Measurements from ENCODE around the gene NMRK2.

NMRK2 gene

GRCh38 chr19:3977242-3978143 lies 44.6 kb downstream of the NMRK2 start:
- TF ChIP-seq EZH2 (IDR thresholded peaks at IDR 0.05) = no peak
- no peak for TF ChIP-seq FOXP2 (optimal IDR thresholded peaks at IDR 0.05; ENCODE audit: control extremely low read depth, extremely low read length, insufficient read depth)
- no peak; the same call in 1 of the 2 replicates for TF ChIP-seq POLR2AphosphoS5 (IDR thresholded peaks at IDR 0.05; ENCODE audit: borderline replicate concordance, low read depth, low read length)
- H3K4me3 ChIP-seq = no peak overlapping the region
- no peaks in the 10 kb centered on the region for H3K9me3 ChIP-seq (ENCODE audit: low read depth, low read length)
- H3K36me3 ChIP-seq (ENCODE audit: insufficient read depth, low read length) = peaks cover 72% of the 10 kb centered on the region
- no peak for DNase-seq (ENCODE audit: low read depth, low spot score)
- H3K9ac ChIP-seq (ENCODE audit: insufficient read length) = no peak overlapping the region
- no peak overlapping the region for H3K27ac ChIP-seq

GRCh38 chr19:3978145-3978544 lies 45.3 kb downstream of the NMRK2 start:
- H3K27ac ChIP-seq = no peak overlapping the region
- no peak for DNase-seq (ENCODE audit: low read depth, low spot score)
- H3K9ac ChIP-seq (ENCODE audit: insufficient read length) = no peak overlapping the region
- H3K4me3 ChIP-seq = no peak overlapping the region
- TF ChIP-seq POLR2AphosphoS5 (IDR thresholded peaks at IDR 0.05; ENCODE audit: borderline replicate concordance, low read depth, low read length) (no peak; the same call in 1 of the 2 replicates), FOXP2 (optimal IDR thresholded peaks at IDR 0.05; ENCODE audit: control extremely low read depth, extremely low read length, insufficient read depth) (no peak), EZH2 (IDR thresholded peaks at IDR 0.05) (no peak)
- H3K36me3 ChIP-seq (ENCODE audit: insufficient read depth, low read length) = peaks cover 79% of the 10 kb centered on the region
- no peaks in the 10 kb centered on the region for H3K9me3 ChIP-seq (ENCODE audit: low read depth, low read length)

GRCh38 chr19:3979289-3979673 lies 46.4 kb downstream of the NMRK2 start:
- Histone ChIP-seq H3K9ac (ENCODE audit: insufficient read length) (no peak overlapping the region), H3K36me3 (ENCODE audit: insufficient read depth, low read length) (peaks cover 90% of the 10 kb centered on the region), H3K4me3 (no peak overlapping the region), H3K9me3 (ENCODE audit: low read depth, low read length) (no peaks in the 10 kb centered on the region), H3K27ac (no peak overlapping the region)
- TF ChIP-seq FOXP2 (optimal IDR thresholded peaks at IDR 0.05; ENCODE audit: control extremely low read depth, extremely low read length, insufficient read depth) (no peak), POLR2AphosphoS5 (IDR thresholded peaks at IDR 0.05; ENCODE audit: borderline replicate concordance, low read depth, low read length) (no peak), EZH2 (IDR thresholded peaks at IDR 0.05) (no peak)
- no peak for DNase-seq (ENCODE audit: low read depth, low spot score)

- Histone ChIP-seq H3K27ac (no peak overlapping the region), H3K36me3 (ENCODE audit: insufficient read depth, low read length) (peaks cover 96% of the 10 kb centered on the region), H3K9me3 (ENCODE audit: low read depth, low read length) (no peaks in the 10 kb centered on the region), H3K4me3 (no peak overlapping the region), H3K9ac (ENCODE audit: insufficient read length) (no peak overlapping the region)
- DNase-seq (ENCODE audit: low read depth, low spot score) = no peak
- TF ChIP-seq POLR2AphosphoS5 (IDR thresholded peaks at IDR 0.05; ENCODE audit: borderline replicate concordance, low read depth, low read length) = no peak
- no peak for TF ChIP-seq EZH2 (IDR thresholded peaks at IDR 0.05)
- TF ChIP-seq FOXP2 (optimal IDR thresholded peaks at IDR 0.05; ENCODE audit: control extremely low read depth, extremely low read length, insufficient read depth) = no peak
These were observed 46.9 kb downstream of the NMRK2 start for GRCh38 chr19:3979674-3980352.

- no peak overlapping the region for H3K4me3 ChIP-seq
- DNase-seq (ENCODE audit: low read depth, low spot score) = no peak
- no peak for TF ChIP-seq FOXP2 (optimal IDR thresholded peaks at IDR 0.05; ENCODE audit: control extremely low read depth, extremely low read length, insufficient read depth)
- no peak for TF ChIP-seq POLR2AphosphoS5 (IDR thresholded peaks at IDR 0.05; ENCODE audit: borderline replicate concordance, low read depth, low read length)
- TF ChIP-seq EZH2 (IDR thresholded peaks at IDR 0.05) = no peak
- H3K9ac ChIP-seq (ENCODE audit: insufficient read length) = no peak overlapping the region
- H3K36me3 ChIP-seq (ENCODE audit: insufficient read depth, low read length) = peaks cover 92% of the 10 kb centered on the region
- peak overlapping the region; percentile 46; the same call in 1 of the 2 replicates for H3K27ac ChIP-seq
- no peaks in the 10 kb centered on the region for H3K9me3 ChIP-seq (ENCODE audit: low read depth, low read length)
These were observed 47.7 kb downstream of the NMRK2 start for GRCh38 chr19:3980353-3981251.

- Histone ChIP-seq H3K4me3 (no peak overlapping the region), H3K9me3 (ENCODE audit: low read depth, low read length) (no peaks in the 10 kb centered on the region), H3K27ac (peak overlapping the region; percentile 46), H3K9ac (ENCODE audit: insufficient read length) (no peak overlapping the region), H3K36me3 (ENCODE audit: insufficient read depth, low read length) (peaks cover 84% of the 10 kb centered on the region)
- TF ChIP-seq FOXP2 (optimal IDR thresholded peaks at IDR 0.05; ENCODE audit: control extremely low read depth, extremely low read length, insufficient read depth) = no peak
- TF ChIP-seq EZH2 (IDR thresholded peaks at IDR 0.05) = no peak
- no peak; the same call in 1 of the 2 replicates for TF ChIP-seq POLR2AphosphoS5 (IDR thresholded peaks at IDR 0.05; ENCODE audit: borderline replicate concordance, low read depth, low read length)
- no peak for DNase-seq (ENCODE audit: low read depth, low spot score)
These were observed 48.5 kb downstream of the NMRK2 start for GRCh38 chr19:3981373-3981735.

GRCh38 chr19:3981736-3982681 lies 49.1 kb downstream of the NMRK2 start:
- Histone ChIP-seq H3K9ac (ENCODE audit: insufficient read length) (peak overlapping the region; percentile 26), H3K9me3 (ENCODE audit: low read depth, low read length) (no peaks in the 10 kb centered on the region), H3K27ac (peak overlapping the region; percentile 62), H3K36me3 (ENCODE audit: insufficient read depth, low read length) (peaks cover 78% of the 10 kb centered on the region), H3K4me3 (0 out of 2 replicates have a peak overlapping the region, but pooled peaks have one; percentile 17)
- TF ChIP-seq FOXP2 (optimal IDR thresholded peaks at IDR 0.05; ENCODE audit: control extremely low read depth, extremely low read length, insufficient read depth) = no peak
- no peak for TF ChIP-seq EZH2 (IDR thresholded peaks at IDR 0.05)
- no peak for TF ChIP-seq POLR2AphosphoS5 (IDR thresholded peaks at IDR 0.05; ENCODE audit: borderline replicate concordance, low read depth, low read length)
- no peak for DNase-seq (ENCODE audit: low read depth, low spot score)
